Natural killer cell (primary cell): ENCODE results near the gene GLYR1. TPM values are rescaled to one million over a fixed set of nuclear protein-coding genes. Genes with fewer than 3 reads are reported as not detected.

Experiments
- ATAC-seq, 3 donors: fragments of 150-1000 bp in 2 of 3; fragments of 200-7000 bp in 1 of 3; cut with Tn5 transposase; 1 replicate in 1 of 3; 2 replicates in 2 of 3; pipeline ENCODE4 v1.10.0; 2021; ENCODE audit warnings: mild to moderate bottlenecking in 2 of 3, moderate library complexity in 2 of 3
- DNase-seq, 2 donors: peaks; one replicate each; pipeline versions ENCODE4 v3.0.0 to v3.0.0-alpha.2; 2013 to 2021; ENCODE audit warnings: mixed read lengths in 1 of 2
- H3K27ac ChIP-seq: one replicate; pipeline ENCODE4 v1.5.1; 2013; ENCODE audit warnings: mild to moderate bottlenecking, low read length
- H3K27me3 ChIP-seq: one replicate; pipeline ENCODE4 v1.6.1; 2013; ENCODE audit warnings: low read length; ENCODE audit not compliant: control insufficient read depth, insufficient read depth
- H3K36me3 ChIP-seq: one replicate; pipeline ENCODE4 v1.6.1; 2013; ENCODE audit warnings: low read length; ENCODE audit not compliant: control insufficient read depth, insufficient read depth
- H3K4me1 ChIP-seq: one replicate; pipeline ENCODE4 v1.6.1; 2013; ENCODE audit warnings: low read length; ENCODE audit not compliant: control insufficient read depth, insufficient read depth
- H3K4me3 ChIP-seq: one replicate; pipeline ENCODE4 v1.5.1; 2013; ENCODE audit warnings: low read length
- H3K9me3 ChIP-seq: one replicate; pipeline ENCODE4 v1.6.1; 2013; ENCODE audit warnings: low read length; ENCODE audit not compliant: control insufficient read depth, insufficient read depth
- H3K27ac Mint-ChIP-seq, 2 donors: one replicate each; pipeline ENCODE4 v1.8.0; 2022; ENCODE audit warnings: mild to moderate bottlenecking in 2 of 2, mixed read lengths in 2 of 2, moderate library complexity in 1 of 2
- H3K27me3 Mint-ChIP-seq, 2 donors: one replicate each; pipeline ENCODE4 v1.8.0; 2022; ENCODE audit warnings: low read depth in 2 of 2, mixed read lengths in 2 of 2
- H3K36me3 Mint-ChIP-seq: one replicate; pipeline ENCODE4 v1.8.0; 2022; ENCODE audit warnings: mixed read lengths
- H3K4me1 Mint-ChIP-seq, 2 donors: one replicate each; pipeline ENCODE4 v1.8.0; 2022; ENCODE audit warnings: mixed read lengths in 2 of 2
- H3K4me3 Mint-ChIP-seq: one replicate; pipeline ENCODE4 v1.8.0; 2022; ENCODE audit warnings: mild to moderate bottlenecking, moderate library complexity, mixed read lengths
- H3K9me3 Mint-ChIP-seq, 2 donors: one replicate each; pipeline ENCODE4 v1.8.0; 2022; ENCODE audit warnings: mixed read lengths in 2 of 2
- CTCF ChIP-seq: fragments of 200-600 bp; IDR thresholded peaks from one replicate; pipeline ENCODE4 v1.8.0; 2022; ENCODE audit warnings: antibody characterized with exemption
- WGBS: methylation state at CpG from one replicate; pipeline ENCODE4 v1.1.7; 2013; ENCODE audit warnings: missing lambda C conversion rate; ENCODE audit not compliant: insufficient coverage; 5-methylcytosine and 5-hydroxymethylcytosine counted together
- intact Hi-C: fragments of 100-400 bp; cut with micrococcal nuclease; formaldehyde crosslinking; loops from one replicate; pipeline ENCODE4 v1.14.2; 2022
- total RNA-seq, 4 donors: library from RNA; stranded (reverse); fragments of 120-200 nt in 1 of 4; gene quantifications; one replicate each; pipeline versions ENCODE4 v1.2.3 to v1.2.4, GENCODE V29; 2013 to 2022

Gene GLYR1
- total RNA-seq, 3 donors from 2014 or later (not counting 1 experiment from before 2014, with no cell fraction given): 112 to 129 (median 125) TPM

- Mint-ChIP-seq H3K4me1 (no peaks in the 10 kb centered on the region), H3K27me3 (no peaks in the 10 kb centered on the region), H3K4me3 (no peak overlapping the region), H3K9me3 (no peaks in the 10 kb centered on the region), H3K36me3 (no peaks in the 10 kb centered on the region), H3K27ac (no peak overlapping the region)
- intact Hi-C loops: no loop called here
- Histone ChIP-seq H3K27ac (no peak overlapping the region), H3K36me3 (no peaks in the 10 kb centered on the region), H3K4me3 (no peak overlapping the region), H3K4me1 (no peaks in the 10 kb centered on the region), H3K27me3 (no peaks in the 10 kb centered on the region), H3K9me3 (no peaks in the 10 kb centered on the region)
- WGBS: 88% methylated on average over 17 of the region's 17 CpGs
- no peak for TF ChIP-seq CTCF
- DNase-seq: no peak
- no peak for ATAC-seq
Observed at GRCh38 chr16:4777339-4778049, 69.6 kb downstream of the GLYR1 start.

GRCh38 chr16:4776141-4776705, 70.9 kb downstream of the GLYR1 start:
- no peaks in the 10 kb centered on the region for H3K36me3 Mint-ChIP-seq
- no peak for TF ChIP-seq CTCF
- no peak for DNase-seq
- H3K4me1 Mint-ChIP-seq: no peaks in the 10 kb centered on the region
- H3K27me3 Mint-ChIP-seq: no peaks in the 10 kb centered on the region
- Histone ChIP-seq H3K27me3 (no peaks in the 10 kb centered on the region), H3K27ac (no peak overlapping the region), H3K4me3 (no peak overlapping the region), H3K4me1 (no peaks in the 10 kb centered on the region), H3K9me3 (no peaks in the 10 kb centered on the region), H3K36me3 (no peaks in the 10 kb centered on the region)
- no peak overlapping the region for H3K27ac Mint-ChIP-seq
- no peak overlapping the region for H3K4me3 Mint-ChIP-seq
- ATAC-seq: no peak
- H3K9me3 Mint-ChIP-seq: no peaks in the 10 kb centered on the region
- WGBS: 94% methylated on average over 2 of the region's 2 CpGs
- intact Hi-C loops: no loop called here

- no peaks in the 10 kb centered on the region for H3K36me3 ChIP-seq
- no peaks in the 10 kb centered on the region for H3K27me3 ChIP-seq
- ATAC-seq (no peak), DNase-seq (no peak)
- Mint-ChIP-seq H3K4me1 (no peaks in the 10 kb centered on the region), H3K4me3 (no peak overlapping the region), H3K36me3 (no peaks in the 10 kb centered on the region), H3K27ac (no peak overlapping the region), H3K27me3 (no peaks in the 10 kb centered on the region), H3K9me3 (no peaks in the 10 kb centered on the region)
- H3K27ac ChIP-seq: no peak overlapping the region
- H3K9me3 ChIP-seq: no peaks in the 10 kb centered on the region
- intact Hi-C loops: no loop called here
- TF ChIP-seq CTCF: no peak
- 84% methylated on average over 12 of the region's 13 CpGs for WGBS
- H3K4me3 ChIP-seq: no peak overlapping the region
- H3K4me1 ChIP-seq: no peaks in the 10 kb centered on the region
Observed at GRCh38 chr16:4775005-4775404, 72.1 kb downstream of the GLYR1 start.
